Duodenal mucosa (tissue), 2 donors: ENCODE measurements around the gene ISLR.

Experiments
- H3K27ac ChIP-seq: one replicate; pipeline ENCODE4 v1.7.0; 2013; ENCODE audit warnings: low read depth, low read length
- H3K27me3 ChIP-seq, 2 donors: one replicate each; pipeline ENCODE4 v1.7.0; 2013; ENCODE audit warnings: low read length in 2 of 2, control low read depth in 1 of 2; ENCODE audit not compliant: insufficient read depth in 2 of 2, control insufficient read depth in 1 of 2
- H3K36me3 ChIP-seq, 2 donors: one replicate each; pipeline ENCODE4 v1.7.0; 2013; ENCODE audit warnings: low read length in 2 of 2, control low read depth in 1 of 2; ENCODE audit not compliant: insufficient read depth in 2 of 2, control insufficient read depth in 1 of 2
- H3K4me1 ChIP-seq, 2 donors: one replicate each; pipeline ENCODE4 v1.7.0; 2013; ENCODE audit warnings: low read length in 2 of 2, control low read depth in 1 of 2; ENCODE audit not compliant: insufficient read depth in 2 of 2, control insufficient read depth in 1 of 2
- H3K4me3 ChIP-seq, 2 donors: one replicate each; pipeline ENCODE4 v1.7.0; 2013; ENCODE audit warnings: low read length in 2 of 2, low read depth in 1 of 2
- H3K9ac ChIP-seq, 2 donors: one replicate each; pipeline ENCODE4 v1.7.0; 2013; ENCODE audit warnings: low read length in 2 of 2, low read depth in 1 of 2
- H3K9me3 ChIP-seq, 2 donors: one replicate each; pipeline ENCODE4 v1.7.0; 2013; ENCODE audit warnings: low read length in 2 of 2, control low read depth in 1 of 2; ENCODE audit not compliant: control insufficient read depth in 1 of 2

The ISLR gene

DNA sequence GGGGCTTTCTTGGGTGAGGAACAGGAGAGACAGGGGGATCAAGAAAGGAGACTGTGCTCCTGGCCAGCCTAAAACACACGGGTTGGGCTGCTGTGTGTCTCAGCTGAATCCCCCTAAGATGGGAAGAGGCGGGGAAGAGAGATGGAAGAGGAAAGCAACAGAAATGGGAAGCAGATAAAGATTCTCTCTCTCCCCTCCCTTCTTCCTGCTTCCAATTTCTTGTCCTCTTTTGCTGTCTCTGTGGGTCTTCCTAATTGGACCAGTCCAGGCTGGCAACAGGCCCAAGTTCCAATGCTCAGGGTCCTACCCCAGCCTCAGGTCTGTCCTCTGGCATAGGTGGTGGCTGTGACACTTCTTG, 36.0 kb upstream of the ISLR start:
- H3K9me3 ChIP-seq = peaks cover 0 to 4% of the 10 kb centered on the region in 2 donors
- no peaks in the 10 kb centered on the region for H3K36me3 ChIP-seq
- H3K27me3 ChIP-seq = peaks cover 43 to 63% of the 10 kb centered on the region in 2 donors
- peaks cover 4 to 8% of the 10 kb centered on the region in 2 donors for H3K4me1 ChIP-seq
- no peak overlapping the region for H3K9ac ChIP-seq
- H3K4me3 ChIP-seq = no peak overlapping the region
- no peak overlapping the region for H3K27ac ChIP-seq

- peaks cover 33 to 52% of the 10 kb centered on the region in 2 donors for H3K27me3 ChIP-seq
- no peak overlapping the region for H3K27ac ChIP-seq
- peaks cover 4 to 8% of the 10 kb centered on the region in 2 donors for H3K4me1 ChIP-seq
- H3K9ac ChIP-seq = no peak overlapping the region
- no peaks in the 10 kb centered on the region for H3K9me3 ChIP-seq
- H3K36me3 ChIP-seq = no peaks in the 10 kb centered on the region
- no peak overlapping the region for H3K4me3 ChIP-seq
Observed at GRCh38 chr15:74138642-74139041, 34.9 kb upstream of the ISLR start.

DNA sequence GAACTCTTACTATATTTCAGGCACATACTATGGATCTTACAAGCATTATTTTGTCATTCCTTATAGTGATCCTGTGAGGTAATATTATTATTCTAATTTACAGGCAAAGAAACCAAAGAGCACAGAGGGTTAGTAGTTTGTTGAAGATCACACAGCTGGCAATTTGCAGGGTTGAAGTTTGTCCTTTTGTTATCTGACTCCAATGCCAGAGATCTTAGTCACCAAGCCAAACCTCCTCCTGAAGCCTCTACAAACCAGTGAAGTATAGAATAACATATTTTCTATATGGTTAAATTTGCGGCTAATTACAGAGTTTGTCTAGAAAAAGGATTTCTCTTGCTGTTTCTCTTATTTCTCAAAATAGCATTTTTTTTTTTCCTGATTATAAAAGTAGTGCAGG, 31.9 kb upstream of the ISLR start:
- H3K4me1 ChIP-seq = no peaks in the 10 kb centered on the region
- H3K9ac ChIP-seq = no peak overlapping the region
- H3K36me3 ChIP-seq = no peaks in the 10 kb centered on the region
- H3K4me3 ChIP-seq = no peak overlapping the region
- no peak overlapping the region for H3K27ac ChIP-seq
- H3K27me3 ChIP-seq = peaks cover 19 to 28% of the 10 kb centered on the region in 2 donors
- H3K9me3 ChIP-seq = no peaks in the 10 kb centered on the region

GRCh38 chr15:74144153-74144775, 29.2 kb upstream of the ISLR start:
- Histone ChIP-seq H3K36me3 (no peaks in the 10 kb centered on the region), H3K4me3 (no peak overlapping the region), H3K4me1 (no peaks in the 10 kb centered on the region), H3K27me3 (peaks cover 8 to 13% of the 10 kb centered on the region in 2 donors), H3K9me3 (no peaks in the 10 kb centered on the region), H3K9ac (no peak overlapping the region), H3K27ac (no peak overlapping the region)

GRCh38 chr15:74146277-74146800, 27.2 kb upstream of the ISLR start:
- H3K27ac ChIP-seq = no peak overlapping the region
- no peaks in the 10 kb centered on the region for H3K36me3 ChIP-seq
- H3K9ac ChIP-seq = no peak overlapping the region
- H3K4me1 ChIP-seq = no peaks in the 10 kb centered on the region
- no peaks in the 10 kb centered on the region for H3K9me3 ChIP-seq
- H3K27me3 ChIP-seq = peaks cover 3 to 5% of the 10 kb centered on the region in 2 donors
- no peak overlapping the region for H3K4me3 ChIP-seq

DNA sequence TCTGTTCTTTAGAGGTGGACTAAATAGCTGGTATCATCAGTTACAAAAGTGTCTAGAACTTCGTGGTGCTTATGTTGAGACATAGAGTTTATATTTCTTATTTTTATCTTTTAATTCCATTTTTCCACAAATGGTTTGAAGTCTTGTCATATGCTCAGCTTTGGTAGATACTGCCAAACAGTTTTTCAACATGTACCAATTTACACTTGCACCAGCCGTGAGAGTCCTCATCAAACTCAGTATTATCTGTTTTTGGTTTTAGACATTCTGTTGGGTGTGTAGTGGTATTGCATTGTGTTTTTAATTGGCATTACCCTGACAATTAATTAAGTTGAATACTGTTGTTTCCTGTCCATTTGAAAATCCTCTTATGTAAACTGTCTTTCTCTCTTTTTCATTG, 26.5 kb upstream of the ISLR start:
- peaks cover 0 to 3% of the 10 kb centered on the region in 2 donors for H3K27me3 ChIP-seq
- H3K4me1 ChIP-seq = no peaks in the 10 kb centered on the region
- H3K9ac ChIP-seq = no peak overlapping the region
- H3K9me3 ChIP-seq = no peaks in the 10 kb centered on the region
- no peak overlapping the region for H3K27ac ChIP-seq
- no peak overlapping the region for H3K4me3 ChIP-seq
- no peaks in the 10 kb centered on the region for H3K36me3 ChIP-seq

DNA sequence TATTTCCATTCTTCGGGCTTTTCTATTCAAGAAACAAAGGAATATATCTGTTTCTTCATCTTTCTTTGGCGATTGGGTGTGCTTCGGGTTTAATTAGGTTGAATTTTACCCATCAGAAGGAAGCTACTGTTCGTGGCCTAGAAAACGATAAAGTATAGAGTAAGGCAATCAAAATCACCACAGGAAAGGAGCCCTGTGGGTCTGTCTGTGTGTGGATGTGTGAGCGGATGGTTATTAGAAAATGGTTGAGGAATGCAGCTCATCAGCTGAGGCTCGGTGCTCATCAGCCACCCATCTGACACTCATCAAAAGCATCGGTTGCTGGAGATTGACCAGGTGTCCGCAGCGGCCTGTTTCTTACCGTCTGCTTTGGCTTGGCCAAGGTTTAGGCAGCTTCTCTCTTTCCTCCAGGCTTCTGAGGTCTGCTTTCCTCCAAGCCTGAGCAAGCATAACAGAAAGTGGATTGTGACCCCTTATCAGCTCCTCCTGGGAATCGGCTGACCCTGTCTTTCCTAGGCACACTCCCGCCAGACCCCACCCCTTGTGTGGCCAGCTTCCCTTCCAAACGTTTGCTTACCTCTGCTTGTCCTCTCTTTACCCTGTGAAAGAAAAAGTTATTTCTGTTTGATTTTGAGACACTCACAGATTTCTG, 17.6 kb upstream of the ISLR start:
- Histone ChIP-seq H3K9me3 (no peaks in the 10 kb centered on the region), H3K4me3 (no peak overlapping the region), H3K36me3 (no peaks in the 10 kb centered on the region), H3K27ac (no peak overlapping the region), H3K9ac (no peak overlapping the region), H3K27me3 (no peaks in the 10 kb centered on the region), H3K4me1 (peaks cover 0 to 9% of the 10 kb centered on the region in 2 donors)

DNA sequence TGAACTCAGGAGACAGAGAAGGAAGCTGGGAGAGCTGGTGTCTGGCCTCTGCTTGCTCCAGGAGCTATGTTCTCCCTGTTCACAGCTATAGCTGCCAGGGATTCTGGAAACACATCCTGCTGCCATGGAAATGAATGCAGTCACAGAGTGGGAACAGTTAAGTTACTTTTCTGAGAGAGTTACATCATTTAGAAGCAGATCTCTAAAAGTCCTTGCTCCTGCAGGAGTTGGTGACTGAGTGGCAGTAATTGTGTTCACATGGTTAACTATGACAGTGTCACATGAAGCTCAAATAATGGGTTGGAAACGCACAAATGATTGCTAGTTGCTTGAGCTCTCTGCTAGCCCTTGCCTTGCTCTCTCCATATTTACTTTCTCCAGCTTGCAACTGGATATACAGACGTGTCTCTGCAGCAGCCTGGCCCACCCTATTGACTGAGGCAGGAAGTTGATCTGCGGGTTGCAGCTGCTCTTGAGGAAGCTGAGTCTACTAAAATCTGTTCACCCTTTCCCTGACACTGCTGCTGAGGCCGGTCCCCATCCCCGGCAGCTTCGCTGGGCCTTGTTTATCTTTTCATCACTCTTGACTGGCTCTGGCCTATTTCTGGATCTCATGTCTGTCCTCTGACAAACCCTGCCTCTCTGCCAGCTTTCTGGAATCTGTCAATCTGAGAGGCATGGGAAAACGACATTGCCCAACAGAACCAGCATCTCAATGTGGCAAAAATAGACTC, 16.7 kb upstream of the ISLR start:
- Histone ChIP-seq H3K27ac (no peak overlapping the region), H3K4me3 (no peak overlapping the region), H3K9ac (no peak overlapping the region), H3K9me3 (no peaks in the 10 kb centered on the region), H3K36me3 (no peaks in the 10 kb centered on the region), H3K4me1 (peaks cover 0 to 9% of the 10 kb centered on the region in 2 donors), H3K27me3 (no peaks in the 10 kb centered on the region)

DNA sequence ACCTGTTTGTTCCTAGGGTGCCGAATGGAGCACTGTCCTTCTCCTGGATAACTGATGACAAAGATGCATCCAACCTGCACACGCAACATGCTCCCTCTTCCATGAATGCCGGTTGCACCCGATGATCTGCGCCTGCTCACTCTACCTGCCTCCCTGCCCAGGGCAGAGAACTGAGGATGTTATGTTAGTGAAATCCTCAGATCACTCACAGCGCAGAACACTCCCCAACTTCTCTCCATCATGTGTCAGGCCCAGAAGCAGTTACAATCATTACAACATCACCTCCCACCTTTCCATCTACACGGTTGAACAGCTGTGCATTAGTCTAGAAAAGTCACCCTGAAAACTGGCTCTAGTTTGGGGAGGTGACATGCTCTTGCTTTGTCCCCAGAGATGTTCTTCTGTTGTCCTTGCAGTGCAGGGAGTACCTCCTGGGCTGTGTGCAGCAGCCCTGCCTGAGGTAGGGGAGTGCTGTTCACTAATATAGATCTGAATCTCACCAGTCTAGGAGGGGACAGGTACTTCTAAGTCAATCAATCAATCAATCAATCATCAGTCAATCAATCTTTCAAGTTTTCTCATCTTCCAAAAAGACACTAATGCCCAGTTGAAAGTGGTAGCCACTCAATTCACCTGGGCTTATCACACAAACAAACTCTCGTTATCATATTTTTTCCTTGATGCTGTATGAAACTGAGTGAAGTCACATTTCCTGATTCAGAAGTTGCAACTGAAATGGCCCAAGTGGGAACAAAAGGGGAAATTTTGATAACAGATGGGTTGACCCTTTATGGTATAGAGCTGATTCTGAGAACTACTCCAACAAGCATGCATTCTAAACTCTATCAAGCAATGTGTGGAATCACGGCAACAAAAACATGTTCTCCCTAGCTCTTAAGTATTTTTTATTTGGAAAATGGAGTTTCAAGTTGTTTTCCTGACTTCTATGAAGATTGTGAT, 15.4 kb upstream of the ISLR start:
- Histone ChIP-seq H3K4me3 (no peak overlapping the region), H3K27me3 (no peaks in the 10 kb centered on the region), H3K4me1 (peaks cover 0 to 9% of the 10 kb centered on the region in 2 donors), H3K9me3 (no peaks in the 10 kb centered on the region), H3K36me3 (no peaks in the 10 kb centered on the region), H3K27ac (no peak overlapping the region), H3K9ac (no peak overlapping the region)
